HepG2 (cell line): Measurements from ENCODE around the gene RELL1. TPM values are rescaled to one million over a fixed set of nuclear protein-coding genes. Genes with fewer than 3 reads are reported as not detected.

ENCODE experiments used
- BRD4 ChIP-seq: sonication (generic); formaldehyde crosslinking; IDR thresholded peaks from 2 replicates; pipeline ENCODE4 v1.4.0; 2020; ENCODE audit warnings: missing genetic modification reagents
- BRF2 ChIP-seq: sonication (generic); formaldehyde crosslinking; IDR thresholded peaks from 2 replicates; pipeline ENCODE4 v1.8.1; 2022; ENCODE audit warnings: mild to moderate bottlenecking, missing genetic modification reagents
- CREBL2 ChIP-seq: sonication (generic); formaldehyde crosslinking; IDR thresholded peaks from 2 replicates; pipeline ENCODE4 v1.8.1; 2023; ENCODE audit warnings: missing genetic modification reagents, mild to moderate bottlenecking, borderline replicate concordance
- ESRRA ChIP-seq: sonication (generic); formaldehyde crosslinking; IDR thresholded peaks from 2 replicates; pipeline ENCODE4 v1.5.1; 2020; ENCODE audit warnings: mild to moderate bottlenecking, low read depth, missing genetic modification reagents
- HMG20B ChIP-seq: conservative IDR thresholded peaks from 2 replicates; pipeline ENCODE4 v1.6.1; 2016; ENCODE audit warnings: missing genetic modification reagents, missing compliant biosample characterization
- HOXA9 ChIP-seq: sonication (generic); formaldehyde crosslinking; IDR thresholded peaks from 2 replicates; pipeline ENCODE4 v1.8.1; 2022; ENCODE audit warnings: missing genetic modification reagents, mild to moderate bottlenecking, moderate library complexity, borderline replicate concordance
- PTBP1 ChIP-seq: fragments of 200-400 bp; formaldehyde crosslinking; IDR thresholded peaks from 2 replicates; pipeline ENCODE4 v1.6.1; 2018; ENCODE audit warnings: low read length, low read depth; ENCODE audit not compliant: poor library complexity, severe bottlenecking
- RBM39 ChIP-seq: fragments of 200-400 bp; formaldehyde crosslinking; IDR thresholded peaks from one replicate; pipeline ENCODE4 v1.6.1; 2018; ENCODE audit warnings: antibody characterized with exemption, mild to moderate bottlenecking, low read depth, low read length; ENCODE audit not compliant: poor library complexity, severe bottlenecking
- RFX5 ChIP-seq: IDR thresholded peaks from 2 replicates; pipeline ENCODE4 v1.6.1; 2011; ENCODE audit warnings: low read depth, low read length, improper control_type of control experiment
- TAF1 ChIP-seq: sonication (generic); formaldehyde crosslinking; IDR thresholded peaks from 2 replicates; pipeline ENCODE4 v1.4.0; 2020; ENCODE audit warnings: missing genetic modification reagents
- TEAD2 ChIP-seq: sonication (generic); formaldehyde crosslinking; IDR thresholded peaks from 2 replicates; pipeline ENCODE4 v1.9.0; 2021; ENCODE audit warnings: missing genetic modification reagents
- THAP8 ChIP-seq: sonication (generic); formaldehyde crosslinking; IDR thresholded peaks from 2 replicates; pipeline ENCODE4 v1.5.1; 2020; ENCODE audit warnings: missing genetic modification reagents, mild to moderate bottlenecking, borderline replicate concordance
- ZBTB46 ChIP-seq: sonication (generic); formaldehyde crosslinking; IDR thresholded peaks from 2 replicates; pipeline ENCODE4 v1.4.0; 2020; ENCODE audit warnings: mild to moderate bottlenecking, missing genetic modification reagents, borderline replicate concordance
- ZFX ChIP-seq: sonication (generic); formaldehyde crosslinking; IDR thresholded peaks from 2 replicates; pipeline ENCODE4 v1.4.0; 2020; ENCODE audit warnings: mild to moderate bottlenecking, low read depth, missing genetic modification reagents, moderate library complexity
- ZNF235 ChIP-seq: sonication (generic); formaldehyde crosslinking; IDR thresholded peaks from 2 replicates; pipeline ENCODE4 v1.8.1; 2023; ENCODE audit warnings: mild to moderate bottlenecking, missing genetic modification reagents, borderline replicate concordance
- ZNF367 ChIP-seq: sonication (generic); formaldehyde crosslinking; IDR thresholded peaks from 2 replicates; pipeline ENCODE4 v1.4.0; 2020; ENCODE audit warnings: missing genetic modification reagents, borderline replicate concordance
- ZNF550 ChIP-seq: sonication (generic); formaldehyde crosslinking; IDR thresholded peaks from 2 replicates; pipeline ENCODE4 v1.4.0; 2020; ENCODE audit warnings: mild to moderate bottlenecking, missing genetic modification reagents, borderline replicate concordance
- polyA plus RNA-seq, 8 experiments: library from polyadenylated mRNA; depleted of rRNA in 3 of 8; stranded (reverse) in 7 of 8; unstranded in 1 of 8; fragments of >200 nt; fragmentation: Illumina TruSeq in 4 of 8; extraction: Trizol in 4 of 8; gene quantifications; 2 replicates each; pipeline versions ENCODE4 v1.2.1 to v1.2.3, GENCODE V29; 2011 to 2016; ENCODE audit warnings: low read depth in 4 of 8, missing spikeins in 1 of 8, mixed read lengths in 1 of 8; ENCODE audit not compliant: insufficient read depth in 1 of 8
- total RNA-seq, 5 experiments: library from RNA; depleted of rRNA; stranded (reverse); fragments of >200 nt; fragmentation: Illumina TruSeq; extraction: Trizol; gene quantifications; 2 replicates each; pipeline ENCODE4 v1.2.3, GENCODE V29; 2016; ENCODE audit warnings: low read depth in 1 of 5
- TF ChIP-seq, protein P1 (sequence below): sonication (generic); formaldehyde crosslinking; IDR thresholded peaks from 2 replicates; pipeline ENCODE4 v1.4.0; 2020; ENCODE audit warnings: mild to moderate bottlenecking, missing genetic modification reagents
- TF ChIP-seq, protein P2 (sequence below): sonication (generic); formaldehyde crosslinking; IDR thresholded peaks from 2 replicates; pipeline ENCODE4 v1.8.1; 2023; ENCODE audit warnings: mild to moderate bottlenecking, inconsistent platforms, moderate library complexity, missing genetic modification reagents, borderline replicate concordance

Gene RELL1
- total and polyA plus RNA-seq, 2 of the 13 experiments (the other 11 are each of a cell fraction or from before 2014, with no cell fraction given): 8.4 to 58.4 TPM

DNA sequence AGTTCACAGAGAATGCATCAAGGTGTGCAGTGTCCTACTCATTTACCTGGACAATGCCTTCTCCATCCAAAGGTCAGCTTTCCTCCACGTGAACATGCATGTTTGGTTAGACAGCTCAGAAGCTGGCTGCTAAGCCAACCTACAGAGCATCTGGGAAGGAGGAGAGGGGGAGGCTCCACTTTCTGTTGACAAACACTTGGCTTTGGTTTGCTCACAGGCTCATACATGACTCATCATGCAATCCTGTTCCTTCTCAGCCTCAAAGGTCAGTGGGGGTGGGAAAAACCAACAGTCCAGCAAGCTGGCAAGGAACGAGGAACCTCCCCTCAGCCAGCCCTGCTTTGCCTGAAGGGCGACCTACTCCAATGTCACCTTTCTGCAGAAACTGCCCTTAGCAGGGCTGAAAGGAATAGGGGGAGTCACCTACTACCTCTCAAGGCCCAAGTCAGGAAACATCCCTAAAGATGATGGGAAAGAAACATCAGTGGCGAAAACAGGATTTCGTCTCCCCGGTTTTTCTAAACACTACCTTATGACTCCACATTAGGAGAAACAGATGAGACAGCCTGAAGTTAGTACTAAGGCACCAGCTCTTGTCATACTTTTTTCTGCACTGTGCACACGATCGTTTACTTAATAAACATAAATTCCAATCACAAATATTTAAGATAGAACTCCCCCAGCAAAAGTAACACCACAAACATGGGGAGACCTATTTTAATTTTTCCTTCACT lies 37.9 kb downstream of the RELL1 start (continued):
- TF ChIP-seq ZBTB46 (CRISPR knock-in tag) (no peak), THAP8 (CRISPR knock-in tag) (no peak), HMG20B (no peak; the same call in 1 of the 2 replicates), BRF2 (no peak), ZNF235 (CRISPR knock-in tag) (no peak), ESRRA (CRISPR knock-in tag) (0 out of 2 replicates have a peak, but pooled peaks have one; percentile 67), ZFX (CRISPR knock-in tag) (0 out of 2 replicates have a peak, but pooled peaks have one; percentile 23), ZNF367 (CRISPR knock-in tag) (no peak), CREBL2 (no peak), BRD4 (CRISPR knock-in tag) (no peak), ZNF550 (CRISPR knock-in tag) (no peak), TEAD2 (CRISPR knock-in tag) (no peak), RBM39 (no peak), HOXA9 (CRISPR knock-in tag) (no peak), PTBP1 (no peak), RFX5 (no peak), TAF1 (no peak)
- TF ChIP-seq, protein P1, sequence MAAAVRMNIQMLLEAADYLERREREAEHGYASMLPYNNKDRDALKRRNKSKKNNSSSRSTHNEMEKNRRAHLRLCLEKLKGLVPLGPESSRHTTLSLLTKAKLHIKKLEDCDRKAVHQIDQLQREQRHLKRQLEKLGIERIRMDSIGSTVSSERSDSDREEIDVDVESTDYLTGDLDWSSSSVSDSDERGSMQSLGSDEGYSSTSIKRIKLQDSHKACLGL (CRISPR knock-in tag): no peak
- TF ChIP-seq, protein P2, sequence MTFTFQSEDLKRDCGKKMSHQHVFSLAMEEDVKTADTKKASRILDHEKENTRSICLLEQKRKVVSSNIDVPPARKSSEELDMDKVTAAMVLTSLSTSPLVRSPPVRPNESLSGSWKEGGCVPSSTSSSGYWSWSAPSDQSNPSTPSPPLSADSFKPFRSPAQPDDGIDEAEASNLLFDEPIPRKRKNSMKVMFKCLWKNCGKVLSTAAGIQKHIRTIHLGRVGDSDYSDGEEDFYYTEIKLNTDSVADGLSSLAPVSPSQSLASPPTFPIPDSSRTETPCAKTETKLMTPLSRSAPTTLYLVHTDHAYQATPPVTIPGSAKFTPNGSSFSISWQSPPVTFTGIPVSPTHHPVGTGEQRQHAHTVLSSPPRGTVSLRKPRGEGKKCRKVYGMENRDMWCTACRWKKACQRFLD (CRISPR knock-in tag): no peak
